GM18909 (cell line): ENCODE measurements around the gene SLC9A3.

Source experiments
- ATAC-seq: cut with Tn5 transposase; IDR thresholded peaks from one replicate; pipeline ENCODE4 v1.9.1; 2021; ENCODE audit warnings: mild to moderate bottlenecking; ENCODE audit not compliant: unreplicated experiment, poor library complexity

SLC9A3 gene

DNA sequence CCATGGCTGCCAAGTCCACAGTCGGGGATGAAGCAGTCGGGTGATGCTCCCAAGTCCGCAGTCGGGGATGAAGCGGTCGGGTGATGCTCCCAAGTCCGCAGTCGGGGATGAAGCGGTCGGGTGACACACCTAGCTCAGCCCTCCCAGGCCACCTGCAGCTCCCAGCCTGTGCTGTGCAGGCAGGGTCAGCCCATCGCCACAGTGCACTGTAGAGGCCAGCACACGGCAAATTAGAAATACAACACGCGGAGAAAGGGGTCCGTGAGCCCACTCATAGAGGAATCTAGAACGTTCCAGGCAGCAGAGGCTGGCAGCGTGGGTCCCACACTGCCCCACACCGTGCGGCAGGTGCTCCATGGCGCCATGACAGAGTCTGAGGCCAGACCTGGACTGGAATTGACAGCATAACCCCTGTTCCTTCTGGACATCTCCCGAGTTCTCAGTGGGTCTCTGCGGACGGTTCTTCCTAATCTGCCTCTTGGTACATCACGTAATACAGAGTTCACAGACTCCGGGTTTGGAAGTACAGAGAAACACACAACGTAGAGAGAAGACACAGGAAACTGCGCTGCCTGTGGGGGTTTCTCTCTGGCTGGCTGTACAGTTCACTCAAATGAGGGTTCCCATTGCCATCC lies 89.0 kb downstream of the SLC9A3 start:
- ATAC-seq, result no peak

DNA sequence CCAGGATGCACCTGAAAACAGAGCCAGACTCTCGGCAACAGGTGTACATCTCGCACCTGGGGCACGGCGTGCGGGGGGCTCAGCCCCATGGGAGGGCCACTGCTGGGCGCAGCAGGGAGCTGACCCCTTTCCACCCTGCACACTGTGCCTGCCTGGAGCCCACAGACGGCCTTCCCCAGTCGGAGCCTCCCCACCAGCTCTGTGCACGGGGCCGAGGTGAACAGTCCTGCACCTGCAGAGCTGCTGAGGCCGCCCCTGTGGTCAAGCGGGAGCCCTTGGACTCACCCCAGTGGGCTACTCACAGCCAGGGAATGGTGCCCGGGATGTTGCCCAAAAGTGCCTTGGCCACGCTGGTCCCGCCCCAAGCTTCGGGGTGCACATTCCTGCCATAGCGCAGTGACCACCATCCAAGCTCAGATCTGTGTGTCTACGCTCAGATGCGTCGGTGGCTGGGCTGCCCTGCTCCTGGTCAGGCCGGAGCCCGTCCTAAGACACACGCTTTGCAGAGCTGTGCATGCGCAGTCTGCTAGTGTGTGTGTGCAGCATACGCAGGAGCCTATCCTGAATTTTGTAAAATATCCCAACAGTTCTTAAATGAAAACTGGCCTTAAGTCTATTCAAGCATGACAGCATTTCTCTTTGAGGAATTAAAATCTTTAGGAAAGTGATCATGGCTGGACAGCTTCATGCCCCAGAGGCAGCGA lies 89.7 kb downstream of the SLC9A3 start:
- ATAC-seq, result no peak

DNA sequence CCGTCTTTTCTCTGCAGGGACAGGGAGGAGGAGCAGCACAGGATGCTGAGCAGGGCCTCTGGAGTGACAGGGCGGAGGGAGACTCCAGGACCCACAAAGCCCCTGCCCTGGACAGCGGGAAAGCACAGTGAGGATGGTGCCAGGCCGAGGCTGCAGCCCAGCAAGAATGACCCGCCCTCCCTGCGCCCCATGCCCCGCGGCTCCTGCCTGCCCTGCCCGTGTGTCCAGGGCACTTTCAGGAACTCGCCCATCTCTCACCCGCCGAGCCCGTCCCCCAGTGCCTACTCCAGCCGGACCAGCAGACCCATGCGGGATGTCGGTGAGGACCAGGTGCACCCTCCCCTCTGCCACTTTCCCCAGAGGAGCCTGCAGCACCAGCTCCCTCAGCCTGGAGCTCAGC lies 90.4 kb downstream of the SLC9A3 start:
- ATAC-seq, result no peak

- ATAC-seq, result no peak
Measured at GRCh38 chr5:432928-433791, 91.1 kb downstream of the SLC9A3 start.

DNA sequence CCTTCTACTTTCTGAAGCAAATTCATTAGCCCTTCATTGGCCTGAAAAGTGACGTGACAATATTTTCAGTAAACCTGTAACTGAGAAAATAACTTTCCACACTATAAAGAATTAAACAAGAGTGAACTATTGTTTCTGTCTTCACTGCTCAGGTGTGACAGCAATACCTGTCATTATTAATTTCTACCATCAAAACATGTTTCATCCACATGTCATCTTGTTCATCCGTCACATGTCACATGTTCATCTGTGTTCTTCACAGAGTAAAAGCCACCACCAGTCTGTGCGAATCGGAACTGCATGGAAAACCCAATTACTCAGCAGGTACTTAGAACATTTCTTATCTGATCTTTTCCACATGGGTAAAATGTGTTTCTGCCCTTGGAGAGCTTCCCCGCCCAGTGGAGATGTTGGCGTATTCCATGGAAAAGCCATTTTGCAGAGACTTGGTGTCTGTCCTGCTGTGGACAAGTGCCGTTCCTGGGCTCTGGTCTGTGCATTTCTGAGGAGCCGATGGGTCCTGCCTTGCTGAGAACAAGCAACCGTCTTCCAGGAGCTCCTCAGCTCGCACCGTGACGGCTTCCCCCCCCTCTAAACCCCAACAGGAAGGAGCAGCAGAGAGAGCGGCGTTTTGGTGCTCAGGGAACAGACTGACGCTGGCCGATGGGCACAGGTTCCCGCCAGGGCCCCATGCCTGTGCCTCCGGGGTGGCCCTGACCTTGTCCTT lies 91.9 kb downstream of the SLC9A3 start:
- ATAC-seq, result no peak

GRCh38 chr5:431711-432050 lies 92.6 kb downstream of the SLC9A3 start:
- no peak for ATAC-seq

- peak; percentile 64 for ATAC-seq
Measured at GRCh38 chr5:431001-431710, 93.1 kb downstream of the SLC9A3 start.

DNA sequence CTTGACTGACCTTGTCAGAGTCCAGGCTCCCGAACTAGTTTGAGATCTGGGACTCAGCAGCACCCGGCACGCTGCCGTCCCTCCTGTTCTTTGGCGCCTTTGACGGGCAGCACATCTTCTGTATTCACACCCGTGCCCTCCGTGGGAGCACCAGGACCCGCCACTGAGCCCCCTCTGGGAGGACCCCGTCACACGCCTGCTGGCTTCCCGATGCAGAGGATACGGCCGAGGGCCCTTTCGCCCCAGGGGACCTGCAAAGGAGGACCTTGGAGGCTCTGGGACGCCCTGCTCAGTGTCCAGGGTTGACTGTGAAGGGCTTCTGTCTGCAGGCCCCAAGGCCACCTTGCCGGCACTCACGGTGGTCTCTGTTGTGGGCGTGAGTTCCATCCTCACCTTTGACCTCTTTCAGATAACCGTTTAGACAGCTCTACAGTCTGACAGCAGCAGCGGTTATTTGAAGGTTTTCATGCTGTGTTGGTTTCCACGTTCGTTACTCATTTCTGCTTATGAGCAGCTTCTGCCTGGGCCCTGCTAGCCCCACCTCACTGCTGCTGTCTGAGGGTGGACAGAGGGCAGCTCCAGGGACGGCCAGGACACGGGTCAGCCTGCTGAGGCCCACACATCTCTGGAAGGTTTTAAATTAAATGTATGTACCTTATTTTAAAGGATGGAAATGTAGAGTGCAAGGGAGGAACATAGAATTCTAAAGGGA lies 93.9 kb downstream of the SLC9A3 start:
- no peak for ATAC-seq

GRCh38 chr5:429453-430188 lies 94.6 kb downstream of the SLC9A3 start:
- ATAC-seq, result no peak

- ATAC-seq, result no peak
Measured at GRCh38 chr5:428754-429452, 95.3 kb downstream of the SLC9A3 start.

DNA sequence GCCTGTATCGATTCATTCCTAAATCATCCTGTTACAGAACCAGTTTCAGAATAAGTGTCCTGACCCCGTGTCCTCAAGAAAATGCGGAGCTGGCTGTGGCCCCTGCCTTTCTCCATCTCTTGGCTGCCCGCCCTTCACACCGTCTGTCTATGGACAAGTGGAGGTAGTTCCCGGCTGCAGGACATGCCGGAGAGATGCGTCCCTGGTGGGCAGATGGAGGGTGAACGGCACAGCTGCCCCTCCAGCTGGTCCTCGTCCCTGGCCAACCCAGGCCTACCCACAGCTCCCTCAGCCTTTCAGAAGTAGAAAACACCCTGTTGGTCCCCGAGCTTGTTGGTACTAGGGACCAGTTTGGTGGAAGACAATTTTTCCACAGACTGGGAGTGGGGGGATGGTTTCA lies 96.0 kb downstream of the SLC9A3 start:
- no peak for ATAC-seq

- no peak for ATAC-seq
Measured at GRCh38 chr5:427415-428087, 96.7 kb downstream of the SLC9A3 start.

GRCh38 chr5:426392-426976 lies 97.8 kb downstream of the SLC9A3 start:
- no peak for ATAC-seq

- ATAC-seq, result no peak
Measured at GRCh38 chr5:425714-426113, 98.5 kb downstream of the SLC9A3 start.

DNA sequence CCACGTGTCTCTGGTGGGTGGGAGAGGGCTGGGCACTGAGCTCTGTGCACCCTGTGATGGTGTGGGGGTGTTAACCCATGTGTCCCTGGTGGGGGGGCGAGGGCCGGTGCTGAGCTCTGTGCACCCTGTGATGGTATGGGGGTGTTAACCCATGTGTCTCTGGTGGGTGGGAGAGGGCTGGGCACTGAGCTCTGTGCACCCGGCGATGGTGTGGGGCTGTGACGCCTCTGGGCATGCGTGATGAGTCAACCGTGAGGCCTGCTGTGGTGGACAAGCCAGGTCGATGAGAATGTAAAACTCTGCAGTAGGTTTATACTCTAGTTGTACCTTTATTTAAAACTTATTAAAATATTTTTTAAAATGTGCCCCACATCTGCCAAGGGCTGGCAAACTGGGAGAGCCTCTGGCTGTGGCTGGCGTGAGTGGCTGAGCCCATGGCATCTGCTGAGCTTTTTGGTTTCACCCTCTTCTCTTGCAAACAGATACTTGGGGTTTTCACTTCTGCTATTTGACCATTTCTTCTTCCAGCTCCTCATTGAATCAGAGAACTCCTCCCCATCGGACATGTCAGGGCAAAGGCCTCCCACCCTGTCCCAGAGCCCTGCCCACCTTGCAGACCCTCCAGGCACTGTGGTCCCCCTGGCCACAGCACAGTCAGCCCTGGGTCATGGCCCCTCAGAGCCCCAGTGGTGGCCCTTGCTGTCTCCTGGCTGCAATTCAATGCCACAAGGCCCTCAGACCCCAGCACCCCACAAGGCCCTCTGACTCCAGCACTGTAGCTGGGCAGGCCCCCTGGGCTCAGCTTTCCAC lies 99.7 kb downstream of the SLC9A3 start:
- peak; percentile 86 for ATAC-seq

DNA sequence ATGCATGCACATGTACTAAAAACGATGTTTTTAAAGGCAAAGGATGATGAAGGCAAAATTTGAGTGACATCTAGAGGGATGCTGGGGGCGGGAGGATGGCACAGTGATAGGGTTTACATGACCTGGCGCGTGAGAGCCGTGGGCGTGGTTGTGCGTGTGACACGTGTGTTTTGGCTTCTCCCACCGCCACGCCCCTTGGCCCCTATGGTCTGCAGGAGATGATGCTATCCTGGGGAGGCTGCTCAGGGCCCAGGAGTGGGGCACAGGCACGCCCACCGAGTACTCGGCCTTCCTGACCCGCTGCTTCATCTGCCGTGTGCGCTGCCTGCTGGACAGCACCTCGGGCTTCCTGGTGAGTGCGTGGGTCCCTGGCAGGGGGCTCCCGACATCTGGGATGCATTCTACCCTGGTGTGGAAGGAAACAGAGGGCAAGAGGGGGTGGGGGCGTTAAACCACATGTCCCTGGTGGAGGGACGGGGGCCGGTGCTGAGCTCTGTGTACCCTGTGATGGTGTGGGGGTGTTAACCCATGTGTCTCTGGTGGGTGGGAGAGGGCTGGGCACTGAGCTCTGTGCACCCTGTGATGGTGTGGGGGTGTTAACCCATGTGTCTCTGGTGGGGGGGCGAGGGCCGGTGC lies 100.5 kb downstream of the SLC9A3 start:
- no peak for ATAC-seq
